Panc1 (cell line): ENCODE measurements around the gene APH1A. TPM values are rescaled to one million over a fixed set of nuclear protein-coding genes. Genes with fewer than 3 reads are reported as not detected.

Experiments used
- ATAC-seq: fragments of 200-7000 bp; cut with Tn5 transposase; 2 replicates; pipeline ENCODE4 v1.9.1; 2020; ENCODE audit warnings: mild to moderate bottlenecking, moderate library complexity
- BruUV-seq: library from RNA; stranded (reverse); fragments of 400-500 nt; replicated peaks from 2 replicates; lab custom pipeline; 2021; lab: Mats Ljungman, UMichigan
- CTCF ChIA-PET: fragments of 300-600 bp; sonication (Branson Sonifier 250); formaldehyde crosslinking; loops from one replicate; lab custom pipeline; 2022; ENCODE audit warnings: antibody characterized with exemption; lab: Charles Lee
- POLR2A ChIA-PET: fragments of 300-600 bp; sonication (Branson Sonifier 250); formaldehyde crosslinking; loops from one replicate; lab custom pipeline; 2022; ENCODE audit warnings: antibody characterized with exemption; lab: Charles Lee
- DNase-seq: peaks from one replicate; pipeline ENCODE4 v3.0.0-alpha.2; 2010; ENCODE audit warnings: low read depth, low spot score
- H3K27ac ChIP-seq: 2 replicates; pipeline ENCODE4 v1.5.1; 2011; ENCODE audit warnings: mild to moderate bottlenecking, low read length, inconsistent platforms
- H3K27me3 ChIP-seq: fragments of 200-500 bp; sonication (Bioruptor generic); 2 replicates; pipeline ENCODE4 v1.6.0; 2014; ENCODE audit warnings: low read length, inconsistent platforms; ENCODE audit not compliant: control insufficient read depth, insufficient read depth
- H3K36me3 ChIP-seq: fragments of 200-500 bp; sonication (Bioruptor generic); 2 replicates; pipeline ENCODE4 v1.5.1; 2014; ENCODE audit warnings: inconsistent platforms, mild to moderate bottlenecking, low read length, moderate library complexity; ENCODE audit not compliant: control insufficient read depth, insufficient read depth
- H3K4me1 ChIP-seq: 2 replicates; pipeline ENCODE4 v1.5.1; 2011; ENCODE audit warnings: inconsistent platforms, mild to moderate bottlenecking, low read length, moderate library complexity; ENCODE audit not compliant: control insufficient read depth, insufficient read depth
- H3K4me3 ChIP-seq, 2 experiments: 2 replicates each; pipeline ENCODE4 v1.5.1; 2011 to 2012; ENCODE audit warnings: low read depth in 2 of 2, low read length in 2 of 2, mild to moderate bottlenecking in 2 of 2, inconsistent platforms in 1 of 2, moderate library complexity in 1 of 2
- H3K9me3 ChIP-seq: fragments of 200-500 bp; sonication (Bioruptor generic); 2 replicates; pipeline ENCODE4 v1.5.1; 2014; ENCODE audit warnings: low read depth, mild to moderate bottlenecking, inconsistent platforms, low read length, moderate library complexity; ENCODE audit not compliant: control insufficient read depth, insufficient read depth
- CTCF ChIP-seq: fragments of 450-650 bp; IDR thresholded peaks from 2 replicates; pipeline ENCODE4 v1.5.1; 2017; ENCODE audit warnings: mild to moderate bottlenecking
- POLR2AphosphoS5 ChIP-seq: IDR thresholded peaks from 2 replicates; pipeline ENCODE4 v1.6.1; 2012; ENCODE audit warnings: mild to moderate bottlenecking, low read depth, low read length, moderate library complexity
- REST ChIP-seq, 2 experiments: IDR thresholded peaks; 2 replicates each; pipeline ENCODE4 v1.6.1; 2011 to 2012; ENCODE audit warnings: low read depth in 2 of 2, control low read depth in 1 of 2, low read length in 1 of 2, mild to moderate bottlenecking in 1 of 2, moderate library complexity in 1 of 2; ENCODE audit not compliant: insufficient read depth in 1 of 2
- SIN3A ChIP-seq: IDR thresholded peaks from 2 replicates; pipeline ENCODE4 v1.6.1; 2012; ENCODE audit warnings: low read depth, mild to moderate bottlenecking, low read length, moderate library complexity, borderline replicate concordance; ENCODE audit not compliant: insufficient read depth
- TCF7L2 ChIP-seq: IDR thresholded peaks from 2 replicates; pipeline ENCODE4 v1.6.1; 2011; ENCODE audit warnings: mild to moderate bottlenecking, low read depth, low read length, inconsistent platforms
- in situ Hi-C: cut with HindIII; loops from 2 replicates; pipeline ENCODE4 v1.10.0; 2016; ENCODE audit warnings: low sequenced_read_pairs, low pct_unique_long_range_greater_than_20kb
- intact Hi-C: fragments of 100-400 bp; cut with micrococcal nuclease; formaldehyde crosslinking; loops from one replicate; pipeline ENCODE4 v1.10.0; 2022; ENCODE audit not compliant: unreplicated experiment
- total RNA-seq: library from RNA; stranded (reverse); gene quantifications from one replicate; pipeline ENCODE4 v1.2.1, GENCODE V29; 2021; ENCODE audit not compliant: unreplicated experiment

Gene APH1A
- total RNA-seq, 1 experiment from 2014 or later = 146 TPM

GRCh38 chr1:150256198-150256553 lies 12.6 kb downstream of the APH1A start:
- in situ Hi-C loops = no loop called here
- H3K27ac ChIP-seq = peak overlapping the region; percentile 84
- POLR2A ChIA-PET = interaction anchor here (0.6 kb wide), 1 partner anchor 9 kb away, joined by 5 read pairs; no protein-coding TSS in a partner anchor
- H3K36me3 ChIP-seq = no peaks in the 10 kb centered on the region
- TF ChIP-seq POLR2AphosphoS5 (no peak), SIN3A (no peak), TCF7L2 (no peak)
- CTCF ChIA-PET = interaction anchor here (0.6 to 2.0 kb wide), 7 partner anchors 13 to 750 kb away, joined by 3 to 14 read pairs (median 4); partner anchors contain the start of genes APH1A and MINDY1
- no peaks in the 10 kb centered on the region for H3K9me3 ChIP-seq
- peaks cover 17% of the 10 kb centered on the region for H3K4me1 ChIP-seq
- no peaks in the 10 kb centered on the region for H3K27me3 ChIP-seq
- BruUV-seq = no TSS peak
- ATAC-seq = peak; percentile 19; the same call in 1 of the 2 replicates
- intact Hi-C loops = no loop called here
- H3K4me3 ChIP-seq = peak overlapping the region; percentile 30 to 69
- DNase-seq = no peak

- ATAC-seq (0 out of 2 replicates have a peak, but pooled peaks have one; percentile 35), DNase-seq (no peak)
- no peaks in the 10 kb centered on the region for H3K36me3 ChIP-seq
- POLR2A ChIA-PET = no interaction called here
- no peak overlapping the region for H3K27ac ChIP-seq
- in situ Hi-C loops (no loop called here), intact Hi-C loops (no loop called here)
- no peaks in the 10 kb centered on the region for H3K4me1 ChIP-seq
- no peak for TF ChIP-seq CTCF
- CTCF ChIA-PET = no interaction called here
- H3K4me3 ChIP-seq = no peak overlapping the region
- no peaks in the 10 kb centered on the region for H3K9me3 ChIP-seq
- BruUV-seq = no TSS peak
- H3K27me3 ChIP-seq = no peaks in the 10 kb centered on the region
These were observed 18.9 kb downstream of the APH1A start for GRCh38 chr1:150249936-150250335.

- no peak overlapping the region for H3K4me3 ChIP-seq
- in situ Hi-C loops (no loop called here), intact Hi-C loops (no loop called here)
- H3K36me3 ChIP-seq = no peaks in the 10 kb centered on the region
- TF ChIP-seq REST (IDR thresholded peaks at IDR 0.05; ENCODE audit: insufficient read depth in 1 of 2, low read depth in 2 of 2, low read length in 1 of 2) (no peak), CTCF (no peak), TCF7L2 (no peak), POLR2AphosphoS5 (no peak), SIN3A (no peak)
- DNase-seq (no peak), ATAC-seq (no peak)
- H3K4me1 ChIP-seq = no peaks in the 10 kb centered on the region
- ChIA-PET CTCF (no interaction called here), POLR2A (no interaction called here)
- no peaks in the 10 kb centered on the region for H3K27me3 ChIP-seq
- BruUV-seq = no TSS peak
- no peaks in the 10 kb centered on the region for H3K9me3 ChIP-seq
- no peak overlapping the region for H3K27ac ChIP-seq
These were observed 25.8 kb downstream of the APH1A start for GRCh38 chr1:150243003-150243402.
